Measurements from ENCODE around the gene OR6C75. TPM values are rescaled to one million over a fixed set of nuclear protein-coding genes. Genes with fewer than 3 reads are reported as not detected.
"Not testable (repeated sequence)": the region's sequence is repeated elsewhere in the genome, so short reads cannot be mapped to it uniquely, and the experiment has no call there.

Gene OR6C75
- total RNA-seq = not detected in 2 replicates
- long read RNA-seq = 0 reads

GRCh38 chr12:55362675-55363074 lies at the start of gene OR6C75:
Gene OR6C75, plus strand, starts transcription at chr12:55362975. Its CDS starts 2,136 bp downstream, at chr12:55365111.
- Mint-ChIP-seq H3K27ac (no peak within 1 kb of the TSS), H3K27me3 (no peaks in the 10 kb centered on the region), H3K36me3 (ENCODE audit: insufficient read depth) (no peaks in the 10 kb centered on the region), H3K4me1 (ENCODE audit: low read depth) (no peaks in the 10 kb centered on the region), H3K4me3 (ENCODE audit: low read depth) (no peak within 1 kb of the TSS), H3K9me3 (ENCODE audit: low read depth) (peaks cover 9% of the 10 kb centered on the region)
- no peak for DNase-seq (ENCODE audit: low spot score, unreplicated experiment)
- TF ChIP-seq CTCF (IDR thresholded peaks at IDR 0.05; ENCODE audit: unreplicated experiment) = no peak

DNA sequence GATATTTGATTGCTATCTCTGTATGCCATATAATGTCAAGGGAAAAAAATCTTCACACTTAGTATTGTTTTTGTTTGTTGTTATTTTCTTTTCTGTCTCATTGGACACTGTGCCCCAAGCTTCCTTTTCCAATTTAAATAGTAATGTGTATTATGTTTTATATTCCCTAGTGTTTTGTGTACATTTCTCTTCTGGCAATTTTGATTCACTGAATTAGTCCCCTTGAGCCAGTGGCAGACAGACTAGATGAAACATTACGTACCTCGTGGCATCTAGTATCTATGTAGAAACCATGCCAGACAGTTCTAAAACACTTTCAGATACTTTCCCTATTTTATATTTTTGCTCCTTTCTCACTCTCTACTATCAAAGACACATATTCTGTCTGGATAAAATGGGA lies 48.7 kb upstream of the OR6C75 start, which contains the start of gene OR6C1:
Gene OR6C1 (plus strand): TSS at position 301 of the 400 bp plus-strand sequence. CDS start 6,257 bp downstream, outside the sequence.
- Mint-ChIP-seq H3K4me3 (ENCODE audit: low read depth) (no peak within 1 kb of the TSS), H3K27me3 (no peaks in the 10 kb centered on the region), H3K4me1 (ENCODE audit: low read depth) (peaks cover 3% of the 10 kb centered on the region), H3K36me3 (ENCODE audit: insufficient read depth) (no peaks in the 10 kb centered on the region), H3K27ac (no peak within 1 kb of the TSS), H3K9me3 (ENCODE audit: low read depth) (no peaks in the 10 kb centered on the region)
- no peak for DNase-seq (ENCODE audit: low spot score, unreplicated experiment)
- TF ChIP-seq CTCF (IDR thresholded peaks at IDR 0.05; ENCODE audit: unreplicated experiment) = no peak

- Mint-ChIP-seq H3K4me1 (ENCODE audit: low read depth) (peaks cover 4% of the 10 kb centered on the region), H3K9me3 (ENCODE audit: low read depth) (no peaks in the 10 kb centered on the region), H3K27ac (no peak overlapping the region), H3K27me3 (no peaks in the 10 kb centered on the region), H3K4me3 (ENCODE audit: low read depth) (no peak overlapping the region), H3K36me3 (ENCODE audit: insufficient read depth) (no peaks in the 10 kb centered on the region)
- DNase-seq (ENCODE audit: low spot score, unreplicated experiment) = no peak
- TF ChIP-seq CTCF (IDR thresholded peaks at IDR 0.05; ENCODE audit: unreplicated experiment) = no peak
These were observed 42.6 kb upstream of the OR6C75 start for GRCh38 chr12:55320201-55320600.

DNA sequence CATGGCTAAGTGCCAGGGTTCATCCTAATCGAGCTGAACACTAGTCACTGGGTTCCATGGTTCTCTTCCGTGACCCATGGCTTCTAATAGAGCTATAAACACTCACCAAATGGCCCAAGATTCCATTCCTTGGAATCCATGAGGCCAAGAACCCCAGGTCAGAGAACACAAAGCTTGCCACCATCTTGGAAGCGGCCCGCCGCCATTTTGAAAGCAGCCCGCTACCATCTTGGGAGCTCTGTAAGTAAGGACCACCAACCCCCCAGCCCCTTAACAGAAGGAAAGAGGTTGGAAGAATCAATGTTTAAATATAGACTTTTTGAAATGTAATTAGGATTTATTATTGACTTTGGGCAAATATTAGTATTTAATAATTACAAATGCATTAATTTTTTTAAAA lies 37.0 kb upstream of the OR6C75 start:
- H3K4me3 Mint-ChIP-seq (ENCODE audit: low read depth); H3K27ac Mint-ChIP-seq: not testable (repeated sequence)

DNA sequence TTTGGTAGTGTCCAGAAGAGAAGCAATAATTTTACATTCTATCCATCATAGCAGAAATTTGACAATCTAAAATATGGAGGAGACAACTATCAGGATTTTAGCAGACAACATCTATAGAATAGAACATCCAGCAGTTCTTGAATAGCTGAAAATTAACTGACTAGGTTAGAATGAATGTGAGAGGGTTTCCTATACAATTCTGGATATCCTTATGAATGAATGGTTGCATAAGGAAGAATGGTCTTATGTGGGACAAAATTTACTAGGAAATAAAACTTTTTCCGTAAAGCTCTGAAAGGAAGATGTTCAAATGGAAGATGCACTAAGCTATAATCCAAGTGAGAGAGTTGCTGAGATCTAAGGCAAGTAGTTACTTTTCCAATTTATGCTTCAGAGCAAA lies 32.3 kb upstream of the OR6C75 start, which contains the start of gene OR6C3:
Gene OR6C3 (plus strand): TSS at position 301 of the 400 bp plus-strand sequence. CDS start 955 bp downstream, outside the sequence.
- H3K4me3 Mint-ChIP-seq (ENCODE audit: low read depth) = no peak within 1 kb of the TSS
- H3K36me3 Mint-ChIP-seq (ENCODE audit: insufficient read depth) = no peaks in the 10 kb centered on the region
- H3K9me3 Mint-ChIP-seq (ENCODE audit: low read depth) = no peaks in the 10 kb centered on the region
- no peak for DNase-seq (ENCODE audit: low spot score, unreplicated experiment)
- no peak within 1 kb of the TSS for H3K27ac Mint-ChIP-seq
- H3K4me1 Mint-ChIP-seq (ENCODE audit: low read depth) = no peaks in the 10 kb centered on the region
- TF ChIP-seq CTCF (IDR thresholded peaks at IDR 0.05; ENCODE audit: unreplicated experiment) = no peak
- H3K27me3 Mint-ChIP-seq = no peaks in the 10 kb centered on the region

More for the DNA sequence above, 37.0 kb upstream of the OR6C75 start:
- not testable (repeated sequence) for H3K9me3 Mint-ChIP-seq (ENCODE audit: low read depth); DNase-seq (ENCODE audit: low spot score, unreplicated experiment); H3K36me3 Mint-ChIP-seq (ENCODE audit: insufficient read depth); H3K27me3 Mint-ChIP-seq; H3K4me1 Mint-ChIP-seq (ENCODE audit: low read depth)

GRCh38 chr12:55336002-55336401 lies 26.8 kb upstream of the OR6C75 start:
- TF ChIP-seq CTCF (IDR thresholded peaks at IDR 0.05; ENCODE audit: unreplicated experiment) = no peak
- no peaks in the 10 kb centered on the region for H3K9me3 Mint-ChIP-seq (ENCODE audit: low read depth)
- H3K36me3 Mint-ChIP-seq (ENCODE audit: insufficient read depth) = no peaks in the 10 kb centered on the region
- H3K27ac Mint-ChIP-seq = no peak overlapping the region
- no peak overlapping the region for H3K4me3 Mint-ChIP-seq (ENCODE audit: low read depth)
- H3K27me3 Mint-ChIP-seq = no peaks in the 10 kb centered on the region
- DNase-seq (ENCODE audit: low spot score, unreplicated experiment) = no peak
- H3K4me1 Mint-ChIP-seq (ENCODE audit: low read depth) = no peaks in the 10 kb centered on the region

DNA sequence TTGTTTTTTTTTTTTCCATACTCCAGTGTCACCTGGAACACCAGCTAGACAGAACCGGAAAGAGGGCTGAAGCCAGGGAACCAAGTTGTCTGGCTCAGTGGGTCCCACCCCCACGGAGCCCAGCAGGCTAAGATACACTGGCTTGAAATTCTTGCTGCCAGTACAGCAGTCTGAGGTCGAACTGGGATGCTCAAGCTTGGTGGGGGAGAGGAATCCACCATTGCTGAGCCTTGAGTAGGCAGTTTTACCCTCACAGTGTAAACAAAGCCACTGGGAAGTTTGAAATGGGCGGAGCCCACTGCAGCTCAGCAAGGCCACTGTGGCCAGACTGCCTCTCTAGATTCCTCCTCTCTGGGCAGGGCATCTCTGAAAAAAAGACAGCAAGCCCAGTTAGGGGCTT lies 7.4 kb upstream of the OR6C75 start:
- H3K36me3 Mint-ChIP-seq (ENCODE audit: insufficient read depth); H3K27me3 Mint-ChIP-seq; DNase-seq (ENCODE audit: low spot score, unreplicated experiment); H3K27ac Mint-ChIP-seq; H3K4me3 Mint-ChIP-seq (ENCODE audit: low read depth); H3K4me1 Mint-ChIP-seq (ENCODE audit: low read depth): not testable (repeated sequence)
- H3K9me3 Mint-ChIP-seq (ENCODE audit: low read depth) = peaks cover 18% of the 10 kb centered on the region
